ENCODE measurements around the gene SPEN.

Gene SPEN

GRCh38 chr1:15953294-15953771 lies 105.8 kb downstream of the SPEN start:
- no peak for DNase-seq (ENCODE audit: low read depth in 1 of 2, low spot score in 1 of 2)
- no peak for TF ChIP-seq JUND (IDR thresholded peaks at IDR 0.05; ENCODE audit: low read depth)
- in situ Hi-C loops (cut with HindIII; ENCODE audit: low pct_unique_long_range_greater_than_20kb, low sequenced_read_pairs): no loop called here

DNA sequence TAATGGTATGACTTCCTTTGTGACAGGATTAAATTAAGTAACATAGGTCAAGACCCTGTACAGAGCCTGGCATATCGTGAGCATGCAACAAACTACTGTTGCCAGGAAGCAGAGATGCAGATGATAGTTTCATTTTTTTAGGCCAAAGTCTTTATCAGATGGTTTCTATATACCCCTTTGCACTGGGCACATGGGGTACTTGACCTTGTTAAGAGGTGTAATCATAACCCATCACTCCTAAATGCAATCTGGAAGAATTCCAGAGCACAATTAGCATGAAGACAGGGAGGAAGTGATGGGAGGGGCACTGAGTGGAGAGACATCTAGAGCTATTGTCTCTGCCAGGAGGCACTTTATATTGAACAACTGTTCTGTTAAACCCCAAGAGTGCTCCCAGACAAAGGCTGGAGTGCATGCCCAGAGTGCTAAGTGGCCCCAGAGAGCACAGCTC lies 106.3 kb downstream of the SPEN start:
- no peak for TF ChIP-seq JUND (IDR thresholded peaks at IDR 0.05; ENCODE audit: low read depth)
- in situ Hi-C loops (cut with HindIII; ENCODE audit: low pct_unique_long_range_greater_than_20kb, low sequenced_read_pairs): no loop called here
- no peak for DNase-seq (ENCODE audit: low read depth in 1 of 2, low spot score in 1 of 2)

GRCh38 chr1:15954316-15954715 lies 106.8 kb downstream of the SPEN start:
- TF ChIP-seq JUND (IDR thresholded peaks at IDR 0.05; ENCODE audit: low read depth): no peak
- in situ Hi-C loops (cut with HindIII; ENCODE audit: low pct_unique_long_range_greater_than_20kb, low sequenced_read_pairs): no loop called here
- DNase-seq (ENCODE audit: low read depth in 1 of 2, low spot score in 1 of 2): peak in 1 of 2 experiments; percentile 75

- no peak for TF ChIP-seq JUND (IDR thresholded peaks at IDR 0.05; ENCODE audit: low read depth)
- no peak for DNase-seq (ENCODE audit: low read depth in 1 of 2, low spot score in 1 of 2)
- in situ Hi-C loops (cut with HindIII; ENCODE audit: low pct_unique_long_range_greater_than_20kb, low sequenced_read_pairs): no loop called here
Measured at GRCh38 chr1:15955552-15955951, 108.0 kb downstream of the SPEN start.

DNA sequence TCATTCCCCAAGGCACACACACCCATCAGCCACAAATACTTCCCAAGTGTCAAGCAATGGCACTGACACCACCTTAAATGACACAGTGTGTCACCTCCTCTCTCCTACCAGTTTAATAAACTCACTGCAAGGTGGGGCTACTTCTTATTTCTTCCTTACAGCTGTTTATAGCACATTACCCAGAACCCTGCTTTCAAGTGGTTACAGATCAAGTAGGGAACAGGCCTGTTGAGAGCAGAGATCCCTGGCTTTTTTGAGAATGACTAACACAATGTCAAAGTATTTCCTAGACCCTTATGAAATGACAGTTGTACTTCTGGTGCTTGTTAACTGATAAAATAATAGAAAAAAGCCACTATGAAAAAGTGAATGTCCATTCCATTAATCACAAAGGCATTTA lies 108.6 kb downstream of the SPEN start:
- no peak for TF ChIP-seq JUND (IDR thresholded peaks at IDR 0.05; ENCODE audit: low read depth)
- DNase-seq (ENCODE audit: low read depth in 1 of 2, low spot score in 1 of 2): no peak
- in situ Hi-C loops (cut with HindIII; ENCODE audit: low pct_unique_long_range_greater_than_20kb, low sequenced_read_pairs): no loop called here

GRCh38 chr1:15957221-15958095 lies 110.0 kb downstream of the SPEN start:
- in situ Hi-C loops (cut with HindIII; ENCODE audit: low pct_unique_long_range_greater_than_20kb, low sequenced_read_pairs): no loop called here
- TF ChIP-seq JUND (IDR thresholded peaks at IDR 0.05; ENCODE audit: low read depth): no peak
- DNase-seq (ENCODE audit: low read depth in 1 of 2, low spot score in 1 of 2): no peak

DNA sequence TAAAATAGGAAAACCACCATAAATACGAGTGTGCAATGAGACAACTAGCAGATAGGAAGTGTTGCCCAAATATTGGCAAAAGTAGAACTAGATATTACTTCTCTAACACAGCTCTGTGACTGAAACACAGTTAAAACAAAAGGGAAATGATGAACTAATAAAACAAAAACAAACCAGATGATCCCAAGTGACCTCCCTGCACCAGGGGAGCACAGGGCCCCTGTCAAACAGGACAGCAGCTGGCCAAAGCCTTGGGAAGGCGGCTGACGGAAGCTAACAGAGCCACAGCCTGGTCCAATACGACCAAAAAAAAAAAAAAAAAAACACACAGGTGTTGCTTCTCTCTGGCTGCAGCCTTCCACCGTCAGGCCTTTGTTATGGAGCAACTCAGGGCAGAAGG lies 110.6 kb downstream of the SPEN start:
- in situ Hi-C loops (cut with HindIII; ENCODE audit: low pct_unique_long_range_greater_than_20kb, low sequenced_read_pairs): no loop called here
- no peak for TF ChIP-seq JUND (IDR thresholded peaks at IDR 0.05; ENCODE audit: low read depth)
- no peak for DNase-seq (ENCODE audit: low read depth in 1 of 2, low spot score in 1 of 2)

- no peak for DNase-seq (ENCODE audit: low read depth in 1 of 2, low spot score in 1 of 2)
- no peak for TF ChIP-seq JUND (IDR thresholded peaks at IDR 0.05; ENCODE audit: low read depth)
- in situ Hi-C loops (cut with HindIII; ENCODE audit: low pct_unique_long_range_greater_than_20kb, low sequenced_read_pairs): no loop called here
Measured at GRCh38 chr1:15958793-15959192, 111.3 kb downstream of the SPEN start.

DNA sequence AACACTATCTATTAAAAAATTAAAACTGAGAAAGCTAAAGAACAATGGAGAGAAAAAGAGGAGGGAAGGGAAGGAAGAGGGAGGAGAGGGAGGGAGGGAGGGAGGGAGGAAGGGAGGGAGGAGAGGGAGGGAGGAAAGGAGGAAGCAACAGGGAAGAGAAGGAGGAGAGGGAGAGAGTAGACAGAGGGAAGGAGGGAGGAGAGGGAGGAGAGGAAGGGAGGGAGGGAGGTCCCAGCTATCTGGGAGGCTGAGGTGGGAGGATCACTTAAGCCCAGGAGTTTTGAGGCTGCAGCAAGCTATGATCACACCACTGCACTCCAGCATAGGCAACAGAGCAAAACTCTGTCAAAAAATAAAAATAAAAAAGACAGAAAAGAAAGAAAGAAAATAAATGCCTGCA lies 111.9 kb downstream of the SPEN start:
- TF ChIP-seq JUND (IDR thresholded peaks at IDR 0.05; ENCODE audit: low read depth): no peak
- in situ Hi-C loops (cut with HindIII; ENCODE audit: low pct_unique_long_range_greater_than_20kb, low sequenced_read_pairs): no loop called here
- no peak for DNase-seq (ENCODE audit: low read depth in 1 of 2, low spot score in 1 of 2)

- no peak for TF ChIP-seq JUND (IDR thresholded peaks at IDR 0.05; ENCODE audit: low read depth)
- DNase-seq (ENCODE audit: low read depth in 1 of 2, low spot score in 1 of 2): no peak
- in situ Hi-C loops (cut with HindIII; ENCODE audit: low pct_unique_long_range_greater_than_20kb, low sequenced_read_pairs): no loop called here
Measured at GRCh38 chr1:15959827-15960446, 112.4 kb downstream of the SPEN start.

DNA sequence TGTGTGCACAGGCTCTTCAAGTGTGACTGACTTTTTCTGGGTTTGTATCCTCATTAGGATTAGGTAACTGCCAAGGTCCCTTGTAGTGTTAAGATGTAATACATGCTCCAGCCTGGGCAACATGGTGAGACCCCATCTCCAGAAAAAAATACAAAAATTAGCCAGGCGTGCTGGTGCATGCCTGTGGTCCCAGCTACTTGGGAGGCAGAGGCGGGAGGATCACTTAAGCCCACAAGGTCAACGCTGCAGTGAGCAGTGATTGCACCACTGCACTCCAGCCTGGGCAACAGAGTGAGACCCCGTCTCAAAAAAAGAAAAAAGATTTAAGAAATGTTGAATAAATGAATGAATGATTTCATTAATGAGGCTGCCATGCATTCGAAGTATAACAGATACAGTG lies 113.3 kb downstream of the SPEN start:
- in situ Hi-C loops (cut with HindIII; ENCODE audit: low pct_unique_long_range_greater_than_20kb, low sequenced_read_pairs): no loop called here
- no peak for TF ChIP-seq JUND (IDR thresholded peaks at IDR 0.05; ENCODE audit: low read depth)
- no peak for DNase-seq (ENCODE audit: low read depth in 1 of 2, low spot score in 1 of 2)

DNA sequence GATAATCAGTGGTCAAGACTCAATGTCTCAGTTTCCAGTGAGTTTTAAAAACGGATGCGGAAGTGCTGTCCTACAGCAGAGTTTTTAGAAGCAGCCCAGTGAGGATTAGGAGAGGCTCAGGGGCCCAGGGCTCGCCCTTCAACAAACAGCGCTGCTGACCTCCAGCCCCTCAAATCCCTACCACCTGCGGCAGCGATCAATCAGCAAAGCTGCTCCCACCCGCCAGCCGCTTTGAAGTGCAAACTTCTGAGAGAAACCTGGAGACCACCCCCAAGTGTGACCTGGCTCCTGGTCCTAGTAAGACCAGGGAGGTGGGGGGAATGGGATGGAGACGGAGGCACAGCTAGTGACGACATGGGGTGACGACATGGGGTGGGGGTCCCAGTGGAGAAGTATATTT lies 114.0 kb downstream of the SPEN start:
- DNase-seq (ENCODE audit: low read depth in 1 of 2, low spot score in 1 of 2): no peak
- TF ChIP-seq JUND (IDR thresholded peaks at IDR 0.05; ENCODE audit: low read depth): no peak

GRCh38 chr1:15962176-15962575 lies 114.7 kb downstream of the SPEN start:
- in situ Hi-C loops (cut with HindIII; ENCODE audit: low pct_unique_long_range_greater_than_20kb, low sequenced_read_pairs): no loop called here
- TF ChIP-seq JUND (IDR thresholded peaks at IDR 0.05; ENCODE audit: low read depth): no peak
- no peak for DNase-seq (ENCODE audit: low read depth in 1 of 2, low spot score in 1 of 2)

More for the DNA sequence above, 114.0 kb downstream of the SPEN start:
- in situ Hi-C loops (cut with HindIII; ENCODE audit: low pct_unique_long_range_greater_than_20kb, low sequenced_read_pairs): no loop called here
